Peyer's patch (tissue), 4 donors: ENCODE measurements around the gene SCML2.

Source experiments
- CTCF ChIP-seq, 6 experiments: fragments of 450-650 bp in 4 of 6; fragments of 200-600 bp in 2 of 6; sonication (generic) in 1 of 6; IDR thresholded peaks; one replicate each; pipeline ENCODE4 v1.5.1; 2017 to 2019; ENCODE audit warnings: antibody characterized with exemption in 6 of 6, mild to moderate bottlenecking in 3 of 6, moderate library complexity in 1 of 6
- POLR2A ChIP-seq, 2 donors: fragments of 450-650 bp; IDR thresholded peaks; one replicate each; pipeline ENCODE4 v1.5.1; 2017; ENCODE audit warnings: antibody characterized with exemption in 2 of 2, mild to moderate bottlenecking in 2 of 2, moderate library complexity in 2 of 2

- TF ChIP-seq POLR2A (IDR thresholded peaks at IDR 0.05) (no peak), CTCF (IDR thresholded peaks at IDR 0.05) (no peak)
Observed at GRCh38 chrX:18271725-18272124, 82.8 kb downstream of the SCML2 start.
